ENCODE results near the gene KCNG1. TPM values are rescaled to one million over a fixed set of nuclear protein-coding genes. Genes with fewer than 3 reads are reported as not detected.

Gene KCNG1
- total and polyA plus RNA-seq, 2 of the 8 experiments (the other 6 are each of a cell fraction or from before 2014, with no cell fraction given): 16.0 to 18.0 TPM

GRCh38 chr20:51036827-51037531 is 14.1 kb upstream of the KCNG1 start (continued):
- no peak for TF ChIP-seq ATF2 (IDR thresholded peaks at IDR 0.05; ENCODE audit: low read length)
- no peak for TF ChIP-seq TBP (IDR thresholded peaks at IDR 0.05; ENCODE audit: low read depth, low read length)
- TF ChIP-seq TAF1 (IDR thresholded peaks at IDR 0.05; ENCODE audit: low read depth, low read length): no peak
- TF ChIP-seq BRCA1 (IDR thresholded peaks at IDR 0.05; ENCODE audit: low read depth, low read length): no peak
- no peak for TF ChIP-seq POU5F1 (IDR thresholded peaks at IDR 0.05; ENCODE audit: low read depth, low read length)

All from H1 (cell line).